HG03196 (cell line): ENCODE measurements around the gene CFP.
"Not testable (repeated sequence)": the region's sequence is repeated elsewhere in the genome, so short reads cannot be mapped to it uniquely, and the experiment has no call there.

Experiments used
- ATAC-seq: cut with Tn5 transposase; IDR thresholded peaks from one replicate; pipeline ENCODE4 v1.9.1; 2021; ENCODE audit not compliant: unreplicated experiment

The CFP gene

GRCh38 chrX:47607091-47607490, 22.6 kb downstream of the CFP start:
- no peak for ATAC-seq

GRCh38 chrX:47605024-47605423, 24.7 kb downstream of the CFP start:
- no peak for ATAC-seq

GRCh38 chrX:47603125-47603524, 26.6 kb downstream of the CFP start:
- ATAC-seq = not testable (repeated sequence)

GRCh38 chrX:47597222-47597621, 32.5 kb downstream of the CFP start:
- ATAC-seq = no peak

- no peak for ATAC-seq
Measured at GRCh38 chrX:47596256-47596655, 33.5 kb downstream of the CFP start.

- no peak for ATAC-seq
Measured at GRCh38 chrX:47595716-47596251, 33.9 kb downstream of the CFP start.

- ATAC-seq = no peak
Measured at GRCh38 chrX:47593522-47593921, 36.2 kb downstream of the CFP start.

- no peak for ATAC-seq
Measured at GRCh38 chrX:47590984-47591383, 38.7 kb downstream of the CFP start.

GRCh38 chrX:47587906-47588735, 41.6 kb downstream of the CFP start:
- ATAC-seq = no peak

GRCh38 chrX:47587091-47587891, 42.4 kb downstream of the CFP start:
- no peak for ATAC-seq

GRCh38 chrX:47586043-47586787, 43.5 kb downstream of the CFP start:
- no peak for ATAC-seq

- no peak for ATAC-seq
Measured at GRCh38 chrX:47585273-47585672, 44.5 kb downstream of the CFP start.

GRCh38 chrX:47584714-47585113, 45.0 kb downstream of the CFP start:
- no peak for ATAC-seq

- ATAC-seq = no peak
Measured at GRCh38 chrX:47583240-47583861, 46.4 kb downstream of the CFP start.

GRCh38 chrX:47581731-47582647, 47.7 kb downstream of the CFP start, which contains the start of gene TIMP1:
TIMP1 (plus strand) TSS chrX:47582436; CDS start chrX:47583416, 980 bp downstream.
- ATAC-seq = peak; percentile 75

- no peak for ATAC-seq
Measured at GRCh38 chrX:47579537-47579936, 50.2 kb downstream of the CFP start.

GRCh38 chrX:47578692-47579091, 51.0 kb downstream of the CFP start:
- no peak for ATAC-seq

- ATAC-seq = no peak
Measured at GRCh38 chrX:47577901-47578300, 51.8 kb downstream of the CFP start.

- ATAC-seq = no peak
Measured at GRCh38 chrX:47577424-47577823, 52.3 kb downstream of the CFP start.
